Neural cell (in vitro differentiated cells): ENCODE measurements around the gene PASD1. TPM values are rescaled to one million over a fixed set of nuclear protein-coding genes. Genes with fewer than 3 reads are reported as not detected.

ENCODE experiments used
- H2AFZ ChIP-seq: fragments of 200-600, 300-800 bp; sonication (generic), shearing (Covaris generic); 2 replicates; pipeline ENCODE4 v1.6.0; 2014; ENCODE audit warnings: low read depth, mild to moderate bottlenecking, antibody characterized with exemption, low read length, moderate library complexity
- H3F3A ChIP-seq: fragments of 200-600 bp; shearing (Covaris generic); 2 replicates; pipeline ENCODE4 v1.6.1; 2016; ENCODE audit warnings: mild to moderate bottlenecking, moderate library complexity, mixed read lengths, antibody characterized with exemption, low read length; ENCODE audit not compliant: insufficient read depth, poor library complexity, severe bottlenecking
- H3K27ac ChIP-seq: fragments of 200-600, 300-800 bp; sonication (generic), shearing (Covaris generic); 2 replicates; pipeline ENCODE4 v1.5.1; 2014; ENCODE audit warnings: mild to moderate bottlenecking, low read length, moderate library complexity
- H3K27me3 ChIP-seq: fragments of 300-800, 200-600 bp; sonication (generic), shearing (Covaris generic); 2 replicates; pipeline ENCODE4 v1.6.0; 2014; ENCODE audit warnings: mild to moderate bottlenecking, low read depth, low read length, moderate library complexity; ENCODE audit not compliant: insufficient read depth
- H3K36me3 ChIP-seq: fragments of 300-800, 200-600 bp; sonication (generic), shearing (Covaris generic); 2 replicates; pipeline ENCODE4 v1.5.1; 2014; ENCODE audit warnings: mild to moderate bottlenecking, antibody characterized with exemption, low read length, moderate library complexity; ENCODE audit not compliant: insufficient read depth
- H3K4me2 ChIP-seq: fragments of 300-800, 200-600 bp; sonication (generic), shearing (Covaris generic); 2 replicates; pipeline ENCODE4 v1.6.0; 2014; ENCODE audit warnings: mild to moderate bottlenecking, low read length
- H3K4me3 ChIP-seq: fragments of 300-800, 200-600 bp; sonication (generic), shearing (Covaris generic); 2 replicates; pipeline ENCODE4 v1.5.1; 2014; ENCODE audit warnings: mild to moderate bottlenecking, low read length, moderate library complexity
- H3K79me2 ChIP-seq: fragments of 200-600 bp; shearing (Covaris generic); replicated peaks from 2 replicates; pipeline ENCODE4 v1.6.0; 2014; ENCODE audit warnings: mild to moderate bottlenecking, low read length, moderate library complexity; ENCODE audit not compliant: insufficient read depth
- H3K9ac ChIP-seq: fragments of 300-800, 200-600 bp; sonication (generic), shearing (Covaris generic); 2 replicates; pipeline ENCODE4 v1.6.1; 2016; ENCODE audit warnings: mild to moderate bottlenecking, low read length, mixed read lengths
- H3K9me2 ChIP-seq: fragments of 200-600 bp; shearing (Covaris generic); 2 replicates; pipeline ENCODE4 v1.6.1; 2016; ENCODE audit warnings: mild to moderate bottlenecking, low read length, mixed read lengths; ENCODE audit not compliant: insufficient read depth
- H3K9me3 ChIP-seq: fragments of 200-600, 300-800 bp; sonication (generic), shearing (Covaris generic); 2 replicates; pipeline ENCODE4 v1.6.1; 2016; ENCODE audit warnings: mild to moderate bottlenecking, mixed run types, low read length, moderate library complexity, mixed read lengths
- H4K20me1 ChIP-seq: fragments of 200-600 bp; shearing (Covaris generic); 2 replicates; pipeline ENCODE4 v1.6.1; 2016; ENCODE audit warnings: mild to moderate bottlenecking, mixed run types; ENCODE audit not compliant: insufficient read depth
- CTCF ChIP-seq: fragments of 450-650 bp; IDR thresholded peaks from 2 replicates; pipeline ENCODE4 v1.5.1; 2014; ENCODE audit warnings: antibody characterized with exemption, mild to moderate bottlenecking, moderate library complexity; ENCODE audit not compliant: poor library complexity, severe bottlenecking
- EP300 ChIP-seq: fragments of 450-650 bp; conservative IDR thresholded peaks from 2 replicates; pipeline ENCODE4 v1.6.1; 2014; ENCODE audit warnings: antibody characterized with exemption, mild to moderate bottlenecking, moderate library complexity; ENCODE audit not compliant: poor library complexity, severe bottlenecking
- EZH2 ChIP-seq: fragments of 200-600, 300-800 bp; shearing (Covaris generic), sonication (generic); IDR thresholded peaks from 2 replicates; pipeline ENCODE4 v1.6.1; 2014; ENCODE audit warnings: antibody characterized with exemption, low read length, borderline replicate concordance, mild to moderate bottlenecking; ENCODE audit not compliant: insufficient read depth, poor library complexity, severe bottlenecking
- MXI1 ChIP-seq: fragments of 450-650 bp; conservative IDR thresholded peaks from 2 replicates; pipeline ENCODE4 v1.6.1; 2014; ENCODE audit warnings: antibody characterized with exemption, mild to moderate bottlenecking; ENCODE audit not compliant: poor library complexity, severe bottlenecking
- POLR2AphosphoS5 ChIP-seq: IDR thresholded peaks from 2 replicates; pipeline ENCODE4 v1.6.1; 2012
- RAD21 ChIP-seq: fragments of 450-650 bp; conservative IDR thresholded peaks from 2 replicates; pipeline ENCODE4 v1.6.1; 2014; ENCODE audit warnings: antibody characterized with exemption, mild to moderate bottlenecking, moderate library complexity
- REST ChIP-seq: IDR thresholded peaks from 2 replicates; pipeline ENCODE4 v1.6.1; 2012; ENCODE audit warnings: borderline replicate concordance
- SMC3 ChIP-seq: fragments of 450-650 bp; conservative IDR thresholded peaks from 2 replicates; pipeline ENCODE4 v1.6.1; 2014; ENCODE audit warnings: antibody characterized with exemption, mild to moderate bottlenecking, moderate library complexity; ENCODE audit not compliant: poor library complexity
- TAF1 ChIP-seq: IDR thresholded peaks from 2 replicates; pipeline ENCODE4 v1.6.1; 2012; ENCODE audit warnings: low read depth
- polyA plus RNA-seq: library from polyadenylated mRNA; depleted of rRNA; stranded (reverse); fragments of >200 nt; gene quantifications from 2 replicates; pipeline ENCODE4 v1.2.3, GENCODE V29; 2014

PASD1 gene
- polyA plus RNA-seq, 1 donor from 2014 or later = not detected

GRCh38 chrX:151537572-151537971 is 25.9 kb upstream of the PASD1 start:
- Histone ChIP-seq H3K4me3 (no peak overlapping the region), H3K9ac (no peak overlapping the region), H3K9me3 (no peaks in the 10 kb centered on the region), H2AFZ (no peak overlapping the region), H4K20me1 (no peaks in the 10 kb centered on the region), H3K36me3 (no peaks in the 10 kb centered on the region), H3K27me3 (no peaks in the 10 kb centered on the region), H3K9me2 (no peaks in the 10 kb centered on the region), H3K79me2 (no peaks in the 10 kb centered on the region), H3F3A (no peaks in the 10 kb centered on the region), H3K27ac (no peak overlapping the region), H3K4me2 (no peak overlapping the region)
- TF ChIP-seq MXI1 (no peak), POLR2AphosphoS5 (no peak), EZH2 (no peak), TAF1 (no peak), EP300 (no peak), RAD21 (no peak), CTCF (no peak), SMC3 (no peak), REST (no peak)

- no peak overlapping the region for H2AFZ ChIP-seq
- no peaks in the 10 kb centered on the region for H3K36me3 ChIP-seq
- no peak overlapping the region for H3K9ac ChIP-seq
- H3K4me2 ChIP-seq = no peak overlapping the region
- no peaks in the 10 kb centered on the region for H3K9me2 ChIP-seq
- no peaks in the 10 kb centered on the region for H3K9me3 ChIP-seq
- no peaks in the 10 kb centered on the region for H3F3A ChIP-seq
- no peaks in the 10 kb centered on the region for H3K27me3 ChIP-seq
- no peaks in the 10 kb centered on the region for H3K79me2 ChIP-seq
- H4K20me1 ChIP-seq = no peaks in the 10 kb centered on the region
- H3K27ac ChIP-seq = no peak overlapping the region
- TF ChIP-seq CTCF = no peak
- TF ChIP-seq RAD21 = no peak
- TF ChIP-seq EP300 = no peak
- no peak for TF ChIP-seq EZH2
- TF ChIP-seq SMC3 = no peak
- TF ChIP-seq MXI1 = no peak
- no peak for TF ChIP-seq TAF1
- no peak for TF ChIP-seq REST
- no peak for TF ChIP-seq POLR2AphosphoS5
- H3K4me3 ChIP-seq = no peak overlapping the region
These were observed 25.0 kb upstream of the PASD1 start for GRCh38 chrX:151538190-151539122.
